Measurements from ENCODE around the gene MAML3.

Gene MAML3

GRCh38 chr4:139839403-139840031 is 314.5 kb downstream of the MAML3 start:
- no peak for DNase-seq (ENCODE audit: low read depth)

GRCh38 chr4:139838811-139839210 is 315.2 kb downstream of the MAML3 start:
- DNase-seq (ENCODE audit: low read depth): no peak

- no peak for DNase-seq (ENCODE audit: low read depth)
These were observed 319.0 kb downstream of the MAML3 start for GRCh38 chr4:139834981-139835391.

DNA sequence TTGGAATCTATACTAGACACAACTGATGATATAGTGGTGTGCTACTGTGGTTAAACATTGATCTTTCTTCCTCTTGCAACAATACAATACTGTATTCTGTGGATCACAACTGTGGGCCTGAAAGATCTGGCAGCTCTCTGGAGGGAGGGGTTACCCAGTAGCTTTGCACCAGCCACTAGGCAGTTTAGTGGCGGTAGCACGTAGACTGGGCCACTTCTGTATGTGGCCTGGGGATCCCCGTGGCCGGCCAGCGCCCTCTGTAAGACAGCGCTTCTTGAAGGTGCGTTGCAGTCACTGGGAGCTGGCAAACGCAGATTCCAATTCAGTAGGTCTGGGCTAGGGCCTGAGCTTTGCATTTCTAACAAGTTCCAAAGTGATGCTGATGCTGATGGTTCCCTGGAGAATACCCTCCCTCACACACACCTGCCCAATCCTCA is 319.7 kb downstream of the MAML3 start:
- DNase-seq (ENCODE audit: low read depth): no peak

GRCh38 chr4:139833151-139833910 is 320.7 kb downstream of the MAML3 start:
- no peak for DNase-seq (ENCODE audit: low read depth)

DNA sequence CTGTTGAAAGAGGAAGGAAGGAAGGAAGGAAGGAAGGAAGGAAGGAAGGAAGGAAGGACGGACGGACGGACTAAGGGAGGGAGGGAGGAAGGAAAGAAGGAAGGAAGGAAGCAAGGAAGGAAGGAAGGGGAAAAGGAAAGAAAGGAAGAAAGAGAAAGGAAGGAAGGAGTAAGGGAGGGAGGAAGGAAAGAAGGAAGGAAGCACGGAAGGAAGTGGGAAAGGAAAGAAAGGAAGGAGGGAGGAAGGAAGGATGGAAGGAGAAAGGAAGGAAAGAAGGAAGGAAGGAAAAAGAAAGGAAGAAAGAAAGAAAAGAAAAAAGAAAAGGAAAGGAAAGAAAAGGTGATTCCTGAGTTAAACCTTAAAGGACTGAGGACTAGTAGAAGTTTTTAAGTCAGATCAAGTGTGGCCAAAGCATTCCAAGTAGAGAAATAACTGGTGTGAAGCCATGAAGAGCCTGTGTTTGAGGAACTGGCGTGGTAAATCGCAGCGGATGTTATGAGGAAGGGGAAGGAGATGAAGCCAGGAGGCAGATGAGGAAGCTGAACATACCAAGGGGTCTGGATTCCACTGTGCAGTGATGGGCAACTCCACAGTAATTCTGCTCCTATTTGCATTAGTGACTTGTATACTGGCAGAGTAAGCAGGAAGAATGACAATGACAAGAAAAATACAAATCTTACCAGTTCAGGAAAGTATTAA is 324.9 kb downstream of the MAML3 start:
- DNase-seq (ENCODE audit: low read depth): no peak

GRCh38 chr4:139826426-139826825 is 327.6 kb downstream of the MAML3 start:
- DNase-seq (ENCODE audit: low read depth): no peak

DNA sequence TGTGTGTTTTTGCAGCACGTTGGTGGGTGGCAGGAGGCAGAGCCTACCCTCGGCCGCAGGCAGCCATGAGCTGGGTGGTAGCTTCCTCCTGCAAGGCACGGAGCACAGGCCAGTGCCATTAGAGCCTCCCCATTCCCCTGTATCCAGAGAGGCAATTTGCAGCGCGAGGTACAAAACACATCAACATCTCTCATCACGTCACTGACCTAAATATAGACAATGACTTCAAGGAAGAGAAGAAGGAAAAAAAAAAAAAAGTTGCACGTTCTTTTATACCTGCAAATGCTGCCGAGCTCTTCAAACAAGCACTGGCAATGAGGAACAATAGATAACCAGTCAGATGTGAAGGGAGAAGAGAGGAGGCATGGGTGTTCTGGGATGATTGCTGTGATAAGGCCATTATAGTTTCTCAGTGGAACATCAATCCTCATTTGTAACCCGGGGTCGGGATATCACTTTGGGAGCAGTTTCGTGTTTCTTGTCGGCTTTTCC is 328.4 kb downstream of the MAML3 start:
- DNase-seq (ENCODE audit: low read depth): no peak

- DNase-seq (ENCODE audit: low read depth): no peak
These were observed 329.0 kb downstream of the MAML3 start for GRCh38 chr4:139824882-139825522.

DNA sequence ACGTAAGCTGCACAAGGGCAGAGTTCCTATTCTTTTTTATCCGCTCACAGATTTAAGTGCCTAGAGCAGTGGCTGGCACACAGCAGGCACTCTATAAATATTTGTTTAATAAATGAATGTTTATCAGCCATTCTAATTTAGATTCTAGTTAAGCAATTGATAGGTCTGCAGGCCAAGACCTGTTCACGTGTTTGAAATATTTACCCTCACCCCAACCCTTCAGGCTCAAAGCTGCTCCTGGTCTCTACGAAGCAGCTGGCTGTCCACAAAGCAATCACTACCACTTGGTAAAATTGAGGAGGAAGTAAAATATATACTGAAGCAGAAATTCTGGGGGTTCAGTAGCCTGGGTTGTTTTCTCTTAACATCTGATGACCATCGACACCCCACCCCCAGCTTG is 330.2 kb downstream of the MAML3 start:
- no peak for DNase-seq (ENCODE audit: low read depth)

DNA sequence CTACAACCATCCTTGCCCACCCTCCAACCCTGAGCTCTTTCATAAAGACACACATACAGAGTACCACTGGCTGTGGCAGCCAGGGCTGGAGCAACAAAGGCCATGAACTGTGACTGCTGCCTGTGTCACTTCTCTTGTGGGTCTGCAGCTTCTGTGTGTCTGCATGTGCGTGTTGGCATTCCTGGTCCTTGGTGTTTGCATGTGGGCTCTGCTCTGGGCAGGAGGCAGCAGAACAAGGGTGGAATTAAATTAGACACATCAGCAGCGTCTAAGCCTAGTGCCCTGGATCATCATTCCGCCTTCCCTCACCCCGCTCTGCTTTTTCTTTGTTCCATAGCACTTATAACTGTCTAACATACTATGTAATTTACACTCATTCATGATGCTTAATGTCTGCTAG is 330.6 kb downstream of the MAML3 start:
- DNase-seq (ENCODE audit: low read depth): no peak

GRCh38 chr4:139822391-139822790 is 331.6 kb downstream of the MAML3 start:
- no peak for DNase-seq (ENCODE audit: low read depth)

GRCh38 chr4:139819082-139819481 is 334.9 kb downstream of the MAML3 start:
- no peak for DNase-seq (ENCODE audit: low read depth)

- no peak for DNase-seq (ENCODE audit: low read depth)
These were observed 336.1 kb downstream of the MAML3 start for GRCh38 chr4:139817657-139818452.

GRCh38 chr4:139816856-139817255 is 337.1 kb downstream of the MAML3 start:
- no peak for DNase-seq (ENCODE audit: low read depth)

- DNase-seq (ENCODE audit: low read depth): peak; percentile 89
These were observed 338.0 kb downstream of the MAML3 start for GRCh38 chr4:139815778-139816601.

GRCh38 chr4:139814323-139815015 is 339.5 kb downstream of the MAML3 start:
- peak; percentile 87 for DNase-seq (ENCODE audit: low read depth)

GRCh38 chr4:139813881-139814280 is 340.1 kb downstream of the MAML3 start:
- DNase-seq (ENCODE audit: low read depth): no peak

DNA sequence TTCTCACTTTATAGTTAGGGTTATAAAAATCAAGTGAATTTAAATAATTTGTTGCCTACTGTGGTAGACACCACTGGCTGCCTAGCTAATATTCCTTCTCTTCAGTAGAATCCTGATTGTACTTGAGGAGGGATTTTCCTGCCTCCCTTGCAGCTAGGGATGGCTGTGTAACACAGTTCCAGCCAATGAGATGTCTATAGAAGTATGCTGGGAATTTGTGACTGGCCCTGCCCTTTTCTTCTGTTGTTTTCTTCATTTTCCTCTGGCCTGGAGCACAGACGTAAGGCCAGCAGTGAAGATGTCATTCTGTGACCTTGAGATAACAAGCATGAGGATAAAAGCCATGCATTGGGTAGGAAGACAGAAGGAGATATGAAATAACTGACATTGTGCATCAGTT is 343.3 kb downstream of the MAML3 start:
- DNase-seq (ENCODE audit: low read depth): peak; percentile 9

GRCh38 chr4:139809757-139810140 is 344.2 kb downstream of the MAML3 start:
- no peak for DNase-seq (ENCODE audit: low read depth)
